Keratinocyte (primary cell): Measurements from ENCODE around the gene MMAB. TPM values are rescaled to one million over a fixed set of nuclear protein-coding genes. Genes with fewer than 3 reads are reported as not detected.
A peak's percentile ranks its signal among the peaks of the same experiment; 100 is the strongest.

Source experiments
- DNase-seq: peaks from one replicate; pipeline ENCODE4 v3.0.0-alpha.2; 2011; ENCODE audit warnings: low read depth, missing footprints, low spot score
- FAIRE-seq: peaks from 2 replicates; lab custom pipeline; 2011; peaks lifted over from hg19 to GRCh38; lab: Jason Lieb, UNC
- H2AFZ ChIP-seq: 2 replicates; pipeline ENCODE4 v1.6.0; 2012; ENCODE audit warnings: low read length, control low read depth, inconsistent platforms; ENCODE audit not compliant: control insufficient read depth
- H3K27ac ChIP-seq: 2 replicates; pipeline ENCODE4 v1.5.1; 2011; ENCODE audit warnings: low read length; ENCODE audit not compliant: control insufficient read depth, insufficient read depth
- H3K27me3 ChIP-seq: 3 replicates; pipeline ENCODE4 v1.6.0; 2011; ENCODE audit warnings: low read length; ENCODE audit not compliant: control insufficient read depth, insufficient read depth; ENCODE audit errors: extremely low read depth
- H3K36me3 ChIP-seq, 2 experiments: 2 replicates in 1 of 2; 3 replicates in 1 of 2; pipeline ENCODE4 v1.5.1; 2011; ENCODE audit warnings: low read length in 2 of 2, mild to moderate bottlenecking in 1 of 2; ENCODE audit not compliant: control insufficient read depth in 2 of 2, insufficient read depth in 2 of 2; ENCODE audit errors: extremely low read depth in 1 of 2
- H3K4me1 ChIP-seq: 3 replicates; pipeline ENCODE4 v1.5.1; 2011; ENCODE audit warnings: low read length; ENCODE audit not compliant: control insufficient read depth, insufficient read depth; ENCODE audit errors: extremely low read depth
- H3K4me2 ChIP-seq: 3 replicates; pipeline ENCODE4 v1.6.0; 2011; ENCODE audit warnings: low read depth, low read length; ENCODE audit not compliant: control insufficient read depth, insufficient read depth; ENCODE audit errors: extremely low read depth
- H3K4me3 ChIP-seq, 3 experiments: fragments of 200-600 bp in 1 of 3; sonication (generic) in 1 of 3; 2 replicates in 2 of 3; 3 replicates in 1 of 3; pipeline ENCODE4 v1.5.1; 2011 to 2016; ENCODE audit warnings: low read length in 3 of 3, mild to moderate bottlenecking in 3 of 3, control low read depth in 2 of 3, inconsistent platforms in 1 of 3, low read depth in 1 of 3, mixed read lengths in 1 of 3, mixed run types in 1 of 3, moderate library complexity in 1 of 3; ENCODE audit not compliant: control insufficient read depth in 2 of 3, insufficient read depth in 2 of 3; ENCODE audit errors: extremely low read depth in 1 of 3
- H3K79me2 ChIP-seq: 2 replicates; pipeline ENCODE4 v1.6.0; 2012; ENCODE audit warnings: low read length; ENCODE audit not compliant: control insufficient read depth, insufficient read depth
- H3K9ac ChIP-seq: 3 replicates; pipeline ENCODE4 v1.6.0; 2011; ENCODE audit warnings: low read length; ENCODE audit not compliant: control insufficient read depth, insufficient read depth; ENCODE audit errors: extremely low read depth
- H3K9me1 ChIP-seq: 3 replicates; pipeline ENCODE4 v1.6.0; 2011; ENCODE audit warnings: low read length; ENCODE audit not compliant: control insufficient read depth, insufficient read depth; ENCODE audit errors: extremely low read depth
- H3K9me3 ChIP-seq: 2 replicates; pipeline ENCODE4 v1.5.1; 2012; ENCODE audit warnings: low read depth, low read length; ENCODE audit not compliant: control insufficient read depth
- H4K20me1 ChIP-seq: 3 replicates; pipeline ENCODE4 v1.6.0; 2011; ENCODE audit warnings: low read length; ENCODE audit not compliant: control insufficient read depth, insufficient read depth; ENCODE audit errors: extremely low read depth
- CTCF ChIP-seq, 3 experiments: IDR thresholded peaks in 1 of 3; conservative IDR thresholded peaks in 1 of 3; optimal IDR thresholded peaks in 1 of 3; 2 replicates in 2 of 3; 3 replicates in 1 of 3; pipeline versions ENCODE3 to v1.5.1; 2011; ENCODE audit warnings: low read length in 3 of 3, mild to moderate bottlenecking in 3 of 3, moderate library complexity in 2 of 3, control low read depth in 1 of 3, inconsistent platforms in 1 of 3; ENCODE audit not compliant: insufficient read depth in 2 of 3; ENCODE audit errors: extremely low read depth in 1 of 3
- EZH2 ChIP-seq: IDR thresholded peaks from one replicate; pipeline ENCODE4 v1.6.1; 2012; ENCODE audit warnings: inconsistent platforms, mild to moderate bottlenecking, low read length, moderate library complexity
- dilution Hi-C: fragments of 300-500 bp; cut with MboI; formaldehyde crosslinking; loops from one replicate; pipeline ENCODE4 v1.7.0; 2020; ENCODE audit warnings: low sequenced_read_pairs; ENCODE audit not compliant: extremely low pct_ligation_motif_present
- polyA plus RNA-seq, 5 experiments: library from polyadenylated mRNA; depleted of rRNA in 3 of 5; stranded (reverse) in 3 of 5; stranded (forward) in 1 of 5; unstranded in 1 of 5; fragments of >200 nt; gene quantifications; 1 replicate in 1 of 5; 2 replicates in 3 of 5; 3 replicates in 1 of 5; pipeline versions ENCODE4 v1.2.1 to v1.2.3, GENCODE V29; 2011 to 2012; ENCODE audit warnings: missing spikeins in 2 of 5, low read depth in 1 of 5, low replicate concordance in 1 of 5

The MMAB gene
- polyA plus RNA-seq, 1 donor (not counting 4 experiments of a cell fraction or from before 2014, with no cell fraction given) = 30.6 TPM

DNA sequence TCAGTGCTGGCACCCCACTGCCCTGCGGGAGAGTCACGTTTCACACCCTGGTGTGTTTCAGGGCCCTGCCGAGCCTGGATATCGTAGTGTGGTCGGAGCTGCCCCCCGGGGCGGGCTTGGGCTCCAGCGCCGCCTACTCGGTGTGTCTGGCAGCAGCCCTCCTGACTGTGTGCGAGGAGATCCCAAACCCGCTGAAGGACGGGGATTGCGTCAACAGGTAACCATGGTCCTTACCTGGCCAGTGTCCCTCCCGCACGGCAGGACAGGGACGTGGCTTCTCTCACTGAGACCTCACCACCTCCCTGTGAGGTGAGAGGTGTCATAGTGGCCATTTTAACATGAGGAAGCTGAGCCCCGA lies 8.0 kb upstream of the MMAB start:
- no peak overlapping the region for H2AFZ ChIP-seq
- H3K27me3 ChIP-seq = no peaks in the 10 kb centered on the region
- no peak for DNase-seq
- peaks cover 4% of the 10 kb centered on the region for H3K79me2 ChIP-seq
- FAIRE-seq = no peak
- peaks cover 5% of the 10 kb centered on the region for H3K9me1 ChIP-seq
- H4K20me1 ChIP-seq = peaks cover 10% of the 10 kb centered on the region
- peaks cover 15% of the 10 kb centered on the region for H3K4me1 ChIP-seq
- TF ChIP-seq CTCF (optimal IDR thresholded peaks at IDR 0.05 in 1 of 3, IDR thresholded peaks at IDR 0.05 in 1 of 3, conservative IDR thresholded peaks at IDR 0.05 in 1 of 3; ENCODE audit: extremely low read depth in 1 of 3, insufficient read depth in 2 of 3, low read length in 3 of 3) (no peak), EZH2 (no peak)
- peak overlapping the region; percentile 45 for H3K27ac ChIP-seq
- peak overlapping the region; percentile 46 for H3K4me2 ChIP-seq
- no peaks in the 10 kb centered on the region for H3K9me3 ChIP-seq
- dilution Hi-C loops = no loop called here
- H3K4me3 ChIP-seq = no peak overlapping the region
- H3K36me3 ChIP-seq = peaks cover 24 to 42% of the 10 kb centered on the region in 2 experiments
- no peak overlapping the region for H3K9ac ChIP-seq

DNA sequence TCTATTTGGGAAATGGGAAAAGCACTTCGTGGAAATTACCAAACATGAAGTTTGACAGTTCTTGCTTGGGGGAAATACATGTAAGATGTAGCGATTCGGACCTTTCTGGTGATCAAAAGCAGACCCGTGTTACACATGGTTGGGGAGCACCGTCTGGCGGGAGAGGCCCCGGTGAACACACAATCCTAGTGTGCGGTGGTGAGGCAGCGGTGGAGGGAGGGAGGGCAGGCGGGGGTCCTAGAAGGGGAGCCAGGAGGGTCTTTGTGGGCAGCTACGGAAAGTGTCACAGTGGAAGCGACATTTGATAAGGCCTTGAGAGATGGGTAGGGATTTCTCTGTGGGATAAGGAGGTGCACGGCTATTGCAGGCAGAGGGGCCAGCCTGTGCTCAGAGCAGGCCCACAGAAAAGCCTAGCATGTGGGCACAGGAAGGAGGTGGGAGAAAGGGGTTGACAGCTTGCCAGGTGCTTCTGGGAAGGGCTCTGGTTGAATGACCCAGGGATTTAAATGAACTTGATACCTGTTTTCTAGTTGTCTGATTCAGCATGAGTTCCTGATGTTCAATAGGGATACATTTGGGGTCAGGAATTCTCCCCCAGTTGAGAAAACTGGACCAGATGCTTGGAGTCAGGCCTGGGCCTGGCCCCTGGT lies 7.5 kb upstream of the MMAB start:
- H3K4me3 ChIP-seq = no peak overlapping the region
- no peak overlapping the region for H3K27ac ChIP-seq
- no peak overlapping the region for H3K4me2 ChIP-seq
- peaks cover 15% of the 10 kb centered on the region for H3K4me1 ChIP-seq
- H3K27me3 ChIP-seq = no peaks in the 10 kb centered on the region
- H3K36me3 ChIP-seq = peaks cover 24 to 41% of the 10 kb centered on the region in 2 experiments
- TF ChIP-seq CTCF (optimal IDR thresholded peaks at IDR 0.05 in 1 of 3, IDR thresholded peaks at IDR 0.05 in 1 of 3, conservative IDR thresholded peaks at IDR 0.05 in 1 of 3; ENCODE audit: extremely low read depth in 1 of 3, insufficient read depth in 2 of 3, low read length in 3 of 3) (no peak), EZH2 (no peak)
- peaks cover 6% of the 10 kb centered on the region for H3K79me2 ChIP-seq
- H3K9me1 ChIP-seq = peaks cover 5% of the 10 kb centered on the region
- FAIRE-seq = no peak
- DNase-seq = no peak
- H3K9me3 ChIP-seq = no peaks in the 10 kb centered on the region
- H4K20me1 ChIP-seq = peaks cover 10% of the 10 kb centered on the region
- no peak overlapping the region for H3K9ac ChIP-seq
- no peak overlapping the region for H2AFZ ChIP-seq
- dilution Hi-C loops = no loop called here
